OCI-LY1 (cell line): ENCODE data around the gene HNMT.

Experiments used
- H2AFZ ChIP-seq: fragments of 200-600 bp; sonication (generic), shearing (Covaris generic); 2 replicates; pipeline ENCODE4 v1.6.0; 2014; ENCODE audit warnings: antibody characterized with exemption, mild to moderate bottlenecking, low read length
- H3F3A ChIP-seq: fragments of 200-600 bp; sonication (generic), shearing (Covaris generic); 2 replicates; pipeline ENCODE4 v1.6.0; 2014; ENCODE audit warnings: mild to moderate bottlenecking, antibody characterized with exemption, low read length, moderate library complexity; ENCODE audit not compliant: insufficient read depth
- H3K27ac ChIP-seq: fragments of 200-600 bp; sonication (generic); 2 replicates; pipeline ENCODE4 v1.5.1; 2014; ENCODE audit warnings: low read length, mixed run types, mild to moderate bottlenecking, low read depth; ENCODE audit not compliant: poor library complexity, severe bottlenecking
- H3K27me3 ChIP-seq: fragments of 200-600 bp; sonication (generic); 2 replicates; pipeline ENCODE4 v1.6.0; 2014; ENCODE audit warnings: antibody characterized with exemption, mild to moderate bottlenecking, low read length, moderate library complexity; ENCODE audit not compliant: insufficient read depth
- H3K36me3 ChIP-seq: fragments of 200-600 bp; sonication (generic); 2 replicates; pipeline ENCODE4 v1.6.1; 2014; ENCODE audit warnings: mild to moderate bottlenecking, antibody characterized with exemption, low read length, moderate library complexity, mixed read lengths; ENCODE audit not compliant: insufficient read depth
- H3K4me1 ChIP-seq: fragments of 200-600 bp; sonication (generic); 2 replicates; pipeline ENCODE4 v1.5.1; 2014; ENCODE audit warnings: mild to moderate bottlenecking, low read length, moderate library complexity; ENCODE audit not compliant: insufficient read depth, severe bottlenecking
- H3K4me2 ChIP-seq: fragments of 200-600 bp; sonication (generic), shearing (Covaris generic); 2 replicates; pipeline ENCODE4 v1.6.1; 2014; ENCODE audit warnings: low read length
- H3K4me3 ChIP-seq: fragments of 200-600 bp; sonication (generic); 2 replicates; pipeline ENCODE4 v1.5.1; 2014; ENCODE audit warnings: low read length, low read depth, mild to moderate bottlenecking, mixed read lengths; ENCODE audit not compliant: poor library complexity, severe bottlenecking
- H3K79me2 ChIP-seq: fragments of 200-600 bp; shearing (Covaris generic); 2 replicates; pipeline ENCODE4 v1.6.1; 2016; ENCODE audit warnings: mixed run types, low read length, mixed read lengths; ENCODE audit not compliant: insufficient read depth
- H3K9ac ChIP-seq: fragments of 200-600 bp; sonication (generic), shearing (Covaris generic); 2 replicates; pipeline ENCODE4 v1.6.1; 2014; ENCODE audit warnings: mild to moderate bottlenecking, low read length, mixed read lengths
- H3K9me2 ChIP-seq: fragments of 200-600 bp; sonication (generic), shearing (Covaris generic); 2 replicates; pipeline ENCODE4 v1.6.1; 2014; ENCODE audit warnings: low read depth, mild to moderate bottlenecking, low read length, mixed read lengths
- H3K9me3 ChIP-seq: fragments of 200-600 bp; shearing (Covaris generic); 2 replicates; pipeline ENCODE4 v1.6.1; 2014; ENCODE audit warnings: low read length, mixed read lengths
- H4K20me1 ChIP-seq: fragments of 200-600 bp; sonication (generic), shearing (Covaris generic); 2 replicates; pipeline ENCODE4 v1.6.0; 2016; ENCODE audit warnings: mild to moderate bottlenecking, low read length; ENCODE audit not compliant: insufficient read depth
- EZH2 ChIP-seq: fragments of 200-600 bp; sonication (generic), shearing (Covaris generic); IDR thresholded peaks from 2 replicates; pipeline ENCODE4 v1.8.0; 2017; ENCODE audit warnings: borderline replicate concordance, mixed run types, mild to moderate bottlenecking, antibody characterized with exemption, low read length, moderate library complexity, mixed read lengths
- TF ChIP-seq, protein P1 (sequence below): fragments of 200-600 bp; sonication (generic), shearing (Covaris generic); IDR thresholded peaks from 2 replicates; pipeline ENCODE4 v1.5.1; 2017; ENCODE audit warnings: mild to moderate bottlenecking, antibody characterized with exemption, low read length, moderate library complexity, mixed read lengths

HNMT gene

DNA sequence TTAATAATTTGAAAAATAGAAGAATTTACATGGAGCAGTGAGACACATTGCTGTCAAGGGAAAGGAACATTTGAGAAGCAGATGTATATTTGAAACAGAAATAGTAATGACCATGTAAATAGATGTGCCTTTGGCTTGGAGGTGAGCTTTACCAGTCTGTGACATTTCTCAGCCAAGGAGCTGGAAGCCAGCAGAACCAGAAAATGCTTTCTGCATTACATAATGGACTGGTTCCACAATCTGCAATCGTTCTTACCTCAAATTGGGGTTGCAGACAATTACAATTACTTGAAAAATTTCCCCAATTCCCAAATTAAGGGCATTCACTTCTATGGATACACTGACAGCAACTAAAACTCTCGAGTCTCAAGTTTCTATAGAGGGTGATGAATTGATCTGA lies 59.7 kb downstream of the HNMT start:
- no peak overlapping the region for H3K4me2 ChIP-seq
- TF ChIP-seq, protein P1, sequence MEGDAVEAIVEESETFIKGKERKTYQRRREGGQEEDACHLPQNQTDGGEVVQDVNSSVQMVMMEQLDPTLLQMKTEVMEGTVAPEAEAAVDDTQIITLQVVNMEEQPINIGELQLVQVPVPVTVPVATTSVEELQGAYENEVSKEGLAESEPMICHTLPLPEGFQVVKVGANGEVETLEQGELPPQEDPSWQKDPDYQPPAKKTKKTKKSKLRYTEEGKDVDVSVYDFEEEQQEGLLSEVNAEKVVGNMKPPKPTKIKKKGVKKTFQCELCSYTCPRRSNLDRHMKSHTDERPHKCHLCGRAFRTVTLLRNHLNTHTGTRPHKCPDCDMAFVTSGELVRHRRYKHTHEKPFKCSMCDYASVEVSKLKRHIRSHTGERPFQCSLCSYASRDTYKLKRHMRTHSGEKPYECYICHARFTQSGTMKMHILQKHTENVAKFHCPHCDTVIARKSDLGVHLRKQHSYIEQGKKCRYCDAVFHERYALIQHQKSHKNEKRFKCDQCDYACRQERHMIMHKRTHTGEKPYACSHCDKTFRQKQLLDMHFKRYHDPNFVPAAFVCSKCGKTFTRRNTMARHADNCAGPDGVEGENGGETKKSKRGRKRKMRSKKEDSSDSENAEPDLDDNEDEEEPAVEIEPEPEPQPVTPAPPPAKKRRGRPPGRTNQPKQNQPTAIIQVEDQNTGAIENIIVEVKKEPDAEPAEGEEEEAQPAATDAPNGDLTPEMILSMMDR = no peak
- no peak for TF ChIP-seq EZH2
- H4K20me1 ChIP-seq = no peaks in the 10 kb centered on the region
- no peaks in the 10 kb centered on the region for H3K9me3 ChIP-seq
- H3K4me1 ChIP-seq = no peaks in the 10 kb centered on the region
- H2AFZ ChIP-seq = no peak overlapping the region
- no peak overlapping the region for H3K27ac ChIP-seq
- H3K9ac ChIP-seq = no peak overlapping the region
- no peaks in the 10 kb centered on the region for H3K9me2 ChIP-seq
- H3K79me2 ChIP-seq = no peaks in the 10 kb centered on the region
- H3K4me3 ChIP-seq = no peak overlapping the region
- no peaks in the 10 kb centered on the region for H3K27me3 ChIP-seq
- no peaks in the 10 kb centered on the region for H3F3A ChIP-seq
- no peaks in the 10 kb centered on the region for H3K36me3 ChIP-seq

DNA sequence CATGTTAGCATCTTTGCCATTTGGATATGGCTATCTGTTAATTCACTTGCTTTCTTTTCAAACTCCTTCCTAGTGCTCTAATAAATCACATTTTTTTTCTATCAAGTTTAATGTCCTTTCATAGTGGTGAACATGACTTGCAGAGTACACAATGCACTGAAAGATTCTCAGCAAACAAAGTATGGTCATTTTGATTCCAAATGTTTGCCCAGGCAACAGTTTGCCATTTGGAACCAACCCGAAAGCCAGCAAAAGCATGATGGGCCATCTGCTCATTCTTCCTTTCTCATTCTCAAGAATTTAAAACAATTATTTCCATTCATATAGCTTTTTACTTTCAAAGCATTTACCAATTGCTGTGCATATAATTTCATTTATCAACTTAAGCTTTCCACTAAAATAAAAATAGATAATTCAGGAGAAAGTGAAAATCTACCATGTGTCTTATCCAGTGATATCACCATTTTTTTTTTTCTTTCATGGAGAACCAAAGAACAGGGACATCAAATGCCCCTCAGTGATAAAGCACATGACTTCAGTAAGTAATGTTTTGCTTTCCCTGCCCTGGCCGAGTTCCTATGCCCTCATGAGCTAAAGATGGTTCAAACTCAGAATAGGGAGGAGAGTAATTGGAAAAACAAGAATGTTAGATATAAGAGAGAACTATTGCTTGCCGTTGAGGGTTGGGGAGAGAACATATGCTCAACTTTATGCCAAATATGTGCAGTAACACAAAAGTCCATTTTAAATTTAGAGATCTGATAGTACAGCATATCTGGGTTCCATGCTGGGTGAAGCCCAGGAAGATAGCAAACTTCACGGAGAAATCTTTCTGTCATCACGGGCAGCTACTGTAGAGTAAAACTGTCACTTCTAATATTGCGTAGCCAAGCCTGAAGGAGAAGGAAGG lies 62.1 kb downstream of the HNMT start:
- Histone ChIP-seq H3K4me1 (no peaks in the 10 kb centered on the region), H3F3A (no peaks in the 10 kb centered on the region), H3K9me3 (no peaks in the 10 kb centered on the region), H3K79me2 (no peaks in the 10 kb centered on the region), H4K20me1 (no peaks in the 10 kb centered on the region), H3K36me3 (no peaks in the 10 kb centered on the region), H3K4me2 (no peak overlapping the region), H3K9ac (no peak overlapping the region), H3K27ac (no peak overlapping the region), H2AFZ (no peak overlapping the region), H3K9me2 (no peaks in the 10 kb centered on the region), H3K27me3 (no peaks in the 10 kb centered on the region), H3K4me3 (no peak overlapping the region)
- TF ChIP-seq EZH2 = no peak
- TF ChIP-seq, protein P1 = no peak

DNA sequence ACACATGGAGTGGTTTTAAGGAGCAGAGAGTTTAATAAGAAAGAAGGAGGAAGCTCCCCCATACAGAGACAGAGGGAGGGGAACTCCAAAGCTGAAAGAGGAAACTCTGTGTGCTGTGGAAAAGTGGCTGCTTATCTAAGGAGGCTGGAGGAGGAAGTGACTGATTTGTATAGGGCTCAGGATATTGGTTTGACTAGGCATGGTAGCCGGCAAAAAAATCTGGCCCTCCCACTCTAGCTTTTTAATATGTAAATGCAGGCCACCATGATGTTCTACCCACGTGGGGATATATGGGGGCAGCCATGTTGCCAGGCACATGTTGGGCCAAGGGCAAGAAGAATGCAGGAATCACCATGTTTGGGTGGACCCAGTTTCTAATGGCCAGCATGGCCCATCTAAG lies 64.3 kb downstream of the HNMT start:
- H3K36me3 ChIP-seq = no peaks in the 10 kb centered on the region
- TF ChIP-seq, protein P1 = no peak
- TF ChIP-seq EZH2 = no peak
- no peaks in the 10 kb centered on the region for H3K9me2 ChIP-seq
- no peaks in the 10 kb centered on the region for H3F3A ChIP-seq
- H3K4me1 ChIP-seq = no peaks in the 10 kb centered on the region
- no peaks in the 10 kb centered on the region for H4K20me1 ChIP-seq
- no peak overlapping the region for H3K4me2 ChIP-seq
- H3K79me2 ChIP-seq = no peaks in the 10 kb centered on the region
- no peak overlapping the region for H3K4me3 ChIP-seq
- H2AFZ ChIP-seq = no peak overlapping the region
- H3K27me3 ChIP-seq = no peaks in the 10 kb centered on the region
- no peak overlapping the region for H3K27ac ChIP-seq
- no peak overlapping the region for H3K9ac ChIP-seq
- H3K9me3 ChIP-seq = no peaks in the 10 kb centered on the region
